RWPE1 (cell line): Measurements from ENCODE around the gene PELI2.
A peak's percentile ranks its signal among the peaks of the same experiment; 100 is the strongest.

Experiments
- CTCF ChIA-PET: fragments of 350-600 bp; sonication (Branson Sonifier 250); formaldehyde crosslinking; extraction: SDS; loops from one replicate; lab custom pipeline; 2021; lab: Yijun Ruan, JAX
- POLR2A ChIA-PET: fragments of 400-600 bp; formaldehyde crosslinking; extraction: SDS; loops from one replicate; lab custom pipeline; 2020; ENCODE audit warnings: antibody characterized with exemption; ENCODE audit not compliant: low non-redundant PET; lab: Yijun Ruan, JAX
- DNase-seq: peaks from one replicate; pipeline ENCODE4 v3.0.0; 2012; ENCODE audit warnings: low spot score
- H3K27ac ChIP-seq: fragments of 450-650 bp; 2 replicates; pipeline ENCODE4 v1.5.1; 2017
- CTCF ChIP-seq: fragments of 450-650 bp; conservative IDR thresholded peaks from 2 replicates; pipeline ENCODE4 v1.5.1; 2017; ENCODE audit warnings: low read depth, mild to moderate bottlenecking

PELI2 gene

GRCh38 chr14:56284641-56285040 is 166.4 kb downstream of the PELI2 start:
- no peak for TF ChIP-seq CTCF
- no peak for DNase-seq
- ChIA-PET CTCF (interaction anchor here (0.6 kb wide), 1 partner anchor 1706 kb away, joined by 3 read pairs; no protein-coding TSS in a partner anchor), POLR2A (no interaction called here)
- H3K27ac ChIP-seq, result no peak overlapping the region

- no peak for TF ChIP-seq CTCF
- no peak for DNase-seq
- H3K27ac ChIP-seq, result no peak overlapping the region
- ChIA-PET CTCF (no interaction called here), POLR2A (no interaction called here)
These were observed 170.9 kb downstream of the PELI2 start for GRCh38 chr14:56289155-56289554.

DNA sequence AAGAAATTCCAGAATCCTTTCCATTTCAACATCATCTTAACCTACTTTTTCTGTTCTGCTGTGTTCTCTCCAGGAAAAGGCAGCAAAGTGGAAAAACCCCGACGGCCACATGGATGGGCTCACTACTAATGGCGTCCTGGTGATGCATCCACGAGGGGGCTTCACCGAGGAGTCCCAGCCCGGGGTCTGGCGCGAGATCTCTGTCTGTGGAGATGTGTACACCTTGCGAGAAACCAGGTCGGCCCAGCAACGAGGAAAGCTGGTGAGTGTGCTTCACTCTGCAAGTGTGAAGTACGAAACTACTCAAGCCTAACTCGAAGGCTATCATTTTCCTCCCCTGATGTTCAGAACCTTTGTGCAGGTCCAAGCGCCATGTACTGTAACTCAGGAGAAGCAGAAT is 172.0 kb downstream of the PELI2 start:
- CTCF ChIA-PET, result no interaction called here
- no peak overlapping the region for H3K27ac ChIP-seq
- POLR2A ChIA-PET, result no interaction called here
- DNase-seq, result no peak
- TF ChIP-seq CTCF, result no peak

DNA sequence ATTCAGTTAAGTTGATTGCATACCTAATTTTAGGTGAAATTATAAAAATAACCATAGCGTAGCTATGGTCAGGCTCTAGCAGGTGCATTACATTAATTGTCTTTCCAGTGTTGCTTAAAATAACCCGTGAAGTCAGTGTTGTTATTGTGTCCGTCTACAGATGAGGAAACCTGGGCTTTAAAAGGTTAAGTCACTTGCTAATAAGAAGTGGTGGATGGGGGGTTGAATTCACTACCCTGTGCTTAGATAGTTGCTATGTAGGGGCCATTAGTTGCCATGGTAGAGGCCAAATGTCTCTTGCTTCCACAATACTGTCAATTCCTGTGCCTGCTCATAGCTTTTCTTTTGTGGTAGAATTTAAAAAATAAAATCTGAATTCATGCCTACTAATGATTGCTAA is 174.8 kb downstream of the PELI2 start:
- H3K27ac ChIP-seq, result no peak overlapping the region
- no peak for DNase-seq
- POLR2A ChIA-PET, result no interaction called here
- CTCF ChIA-PET, result no interaction called here
- no peak for TF ChIP-seq CTCF

DNA sequence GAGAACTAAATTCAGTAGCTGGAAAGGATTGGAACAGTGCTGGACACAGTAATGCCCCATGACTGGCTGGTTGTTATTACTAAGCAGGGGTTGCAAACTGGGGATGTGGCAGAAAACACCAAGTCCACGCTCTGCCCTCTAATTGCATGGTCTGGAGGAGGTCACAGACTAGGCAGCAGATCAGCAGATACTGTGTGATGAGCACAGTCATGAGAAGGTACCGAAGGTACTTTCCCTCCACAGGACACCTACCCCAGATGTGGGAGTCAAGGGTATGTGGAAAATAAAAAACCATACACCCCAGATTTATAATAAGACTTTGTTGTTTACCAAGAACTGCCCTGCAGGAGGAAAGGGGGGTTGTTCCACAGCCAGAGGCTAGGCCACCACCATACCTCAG is 175.3 kb downstream of the PELI2 start:
- H3K27ac ChIP-seq, result no peak overlapping the region
- TF ChIP-seq CTCF, result no peak
- DNase-seq, result no peak
- POLR2A ChIA-PET, result no interaction called here
- CTCF ChIA-PET, result no interaction called here

DNA sequence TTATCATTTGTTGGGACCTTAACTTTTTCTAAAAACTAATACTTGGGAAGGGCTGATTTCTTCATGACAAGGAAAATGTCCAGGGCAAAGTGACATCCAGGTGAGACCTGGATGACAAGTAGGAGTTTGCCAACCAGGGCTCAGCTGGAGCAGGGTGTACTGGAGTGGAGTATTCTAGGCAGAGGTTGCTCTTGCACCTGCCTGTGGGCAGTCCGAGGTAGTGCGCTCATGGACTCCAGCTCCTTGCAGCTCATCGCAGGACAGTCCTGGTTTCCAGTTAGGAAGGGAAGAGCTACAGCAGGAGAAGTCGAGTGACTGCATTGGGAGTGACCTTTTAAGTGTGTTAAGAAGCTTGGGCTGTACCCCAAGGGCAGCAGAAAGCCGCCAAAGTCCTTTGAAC is 175.9 kb downstream of the PELI2 start:
- ChIA-PET CTCF (no interaction called here), POLR2A (no interaction called here)
- H3K27ac ChIP-seq, result no peak overlapping the region
- no peak for DNase-seq
- TF ChIP-seq CTCF, result no peak

GRCh38 chr14:56295743-56296142 is 177.5 kb downstream of the PELI2 start:
- H3K27ac ChIP-seq, result no peak overlapping the region
- DNase-seq, result peak; percentile 25
- TF ChIP-seq CTCF, result no peak
- ChIA-PET CTCF (no interaction called here), POLR2A (no interaction called here)
